Smooth muscle cell (in vitro differentiated cells): ENCODE data around the gene USP9Y. TPM values are rescaled to one million over a fixed set of nuclear protein-coding genes. Genes with fewer than 3 reads are reported as not detected.

Source experiments
- DNase-seq: peaks from one replicate; lab custom pipeline; 2025; ENCODE audit not compliant: unreplicated experiment; lab: John Stamatoyannopoulos, UW
- H2AFZ ChIP-seq: fragments of 200-600 bp; sonication (generic); 2 replicates; pipeline ENCODE4 v1.6.0; 2016; ENCODE audit warnings: antibody characterized with exemption, low read depth, mild to moderate bottlenecking
- H3F3A ChIP-seq: fragments of 200-600 bp; sonication (generic); 2 replicates; pipeline ENCODE4 v1.6.0; 2017; ENCODE audit warnings: antibody characterized with exemption, low read depth
- H3K27ac ChIP-seq: fragments of 200-600 bp; sonication (generic); 2 replicates; pipeline ENCODE4 v1.5.1; 2016; ENCODE audit warnings: low read depth, mild to moderate bottlenecking
- H3K27me3 ChIP-seq: fragments of 200-600 bp; sonication (generic); 2 replicates; pipeline ENCODE4 v1.6.1; 2016; ENCODE audit warnings: low read depth, mild to moderate bottlenecking
- H3K36me3 ChIP-seq: fragments of 200-600 bp; sonication (generic); 2 replicates; pipeline ENCODE4 v1.5.1; 2016; ENCODE audit warnings: low read depth
- H3K4me1 ChIP-seq: fragments of 200-600 bp; sonication (generic); 2 replicates; pipeline ENCODE4 v1.5.1; 2016; ENCODE audit warnings: low read depth
- H3K4me2 ChIP-seq: fragments of 200-600 bp; sonication (generic); 2 replicates; pipeline ENCODE4 v1.6.0; 2016; ENCODE audit warnings: mild to moderate bottlenecking
- H3K4me3 ChIP-seq: fragments of 200-600 bp; sonication (generic); 2 replicates; pipeline ENCODE4 v1.5.1; 2016; ENCODE audit warnings: mild to moderate bottlenecking
- H3K79me2 ChIP-seq: fragments of 200-600 bp; sonication (generic); 2 replicates; pipeline ENCODE4 v1.6.0; 2016; ENCODE audit warnings: low read depth, mild to moderate bottlenecking
- H3K9ac ChIP-seq: fragments of 200-600 bp; sonication (generic); 2 replicates; pipeline ENCODE4 v1.6.0; 2016; ENCODE audit warnings: low read depth
- H3K9me3 ChIP-seq: fragments of 200-600 bp; sonication (generic); replicated peaks from 2 replicates; pipeline ENCODE4 v1.5.1; 2016; ENCODE audit warnings: low read depth
- H4K20me1 ChIP-seq: fragments of 200-600 bp; sonication (generic); 2 replicates; pipeline ENCODE4 v1.6.0; 2016; ENCODE audit warnings: low read depth
- WGBS: methylation state at CpG from one replicate; pipeline ENCODE4 v1.1.7; 2016; ENCODE audit warnings: low lambda C conversion rate; 5-methylcytosine and 5-hydroxymethylcytosine counted together
- polyA plus RNA-seq: library from polyadenylated mRNA; unstranded; fragments of >200 nt; fragmentation: Nextera tagmentation; extraction: Ambion mirVana; gene quantifications from 2 replicates; pipeline ENCODE4 v1.2.1, GENCODE V29; 2016
- total RNA-seq: library from RNA; depleted of rRNA; stranded (reverse); fragments of >200 nt; gene quantifications from 2 replicates; pipeline ENCODE4 v1.2.3, GENCODE V29; 2014
- TF ChIP-seq, protein P1 (sequence below): fragments of 200-600 bp; sonication (generic); IDR thresholded peaks from 2 replicates; pipeline ENCODE4 v1.5.1; 2017; ENCODE audit warnings: borderline replicate concordance, mild to moderate bottlenecking, antibody characterized with exemption; ENCODE audit not compliant: insufficient read depth, poor library complexity, severe bottlenecking

Gene USP9Y
- total and polyA plus RNA-seq, 2 experiments from 2014 or later, result not detected

- no peak overlapping the region for H3K27ac ChIP-seq
- no CpG with 5 or more reads among the region's 2 CpGs for WGBS
- H4K20me1 ChIP-seq, result no peaks in the 10 kb centered on the region
- H3K9ac ChIP-seq, result no peak overlapping the region
- no peak overlapping the region for H3K4me2 ChIP-seq
- H3K27me3 ChIP-seq, result no peaks in the 10 kb centered on the region
- no peak overlapping the region for H2AFZ ChIP-seq
- no peaks in the 10 kb centered on the region for H3F3A ChIP-seq
- no peaks in the 10 kb centered on the region for H3K9me3 ChIP-seq
- TF ChIP-seq, protein P1, sequence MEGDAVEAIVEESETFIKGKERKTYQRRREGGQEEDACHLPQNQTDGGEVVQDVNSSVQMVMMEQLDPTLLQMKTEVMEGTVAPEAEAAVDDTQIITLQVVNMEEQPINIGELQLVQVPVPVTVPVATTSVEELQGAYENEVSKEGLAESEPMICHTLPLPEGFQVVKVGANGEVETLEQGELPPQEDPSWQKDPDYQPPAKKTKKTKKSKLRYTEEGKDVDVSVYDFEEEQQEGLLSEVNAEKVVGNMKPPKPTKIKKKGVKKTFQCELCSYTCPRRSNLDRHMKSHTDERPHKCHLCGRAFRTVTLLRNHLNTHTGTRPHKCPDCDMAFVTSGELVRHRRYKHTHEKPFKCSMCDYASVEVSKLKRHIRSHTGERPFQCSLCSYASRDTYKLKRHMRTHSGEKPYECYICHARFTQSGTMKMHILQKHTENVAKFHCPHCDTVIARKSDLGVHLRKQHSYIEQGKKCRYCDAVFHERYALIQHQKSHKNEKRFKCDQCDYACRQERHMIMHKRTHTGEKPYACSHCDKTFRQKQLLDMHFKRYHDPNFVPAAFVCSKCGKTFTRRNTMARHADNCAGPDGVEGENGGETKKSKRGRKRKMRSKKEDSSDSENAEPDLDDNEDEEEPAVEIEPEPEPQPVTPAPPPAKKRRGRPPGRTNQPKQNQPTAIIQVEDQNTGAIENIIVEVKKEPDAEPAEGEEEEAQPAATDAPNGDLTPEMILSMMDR, result no peak
- no peak for DNase-seq
- no peaks in the 10 kb centered on the region for H3K79me2 ChIP-seq
- H3K4me1 ChIP-seq, result no peaks in the 10 kb centered on the region
- H3K4me3 ChIP-seq, result no peak overlapping the region
- no peaks in the 10 kb centered on the region for H3K36me3 ChIP-seq
Observed at GRCh38 chrY:12898604-12899003, 197.6 kb downstream of the USP9Y start.

- WGBS, result no CpG with 5 or more reads among the region's 54 CpGs
- TF ChIP-seq, protein P1, result no peak
- H3K9me3 ChIP-seq, result no peaks in the 10 kb centered on the region
- H3K27ac ChIP-seq, result no peak within 1 kb of the TSS
- H3K4me3 ChIP-seq, result no peak within 1 kb of the TSS
- H3K9ac ChIP-seq, result no peak within 1 kb of the TSS
- DNase-seq, result no peak
- H3F3A ChIP-seq, result no peaks in the 10 kb centered on the region
- H3K79me2 ChIP-seq, result no peaks in the 10 kb centered on the region
- H3K4me1 ChIP-seq, result no peaks in the 10 kb centered on the region
- no peaks in the 10 kb centered on the region for H3K27me3 ChIP-seq
- no peaks in the 10 kb centered on the region for H4K20me1 ChIP-seq
- no peak within 1 kb of the TSS for H2AFZ ChIP-seq
- no peak within 1 kb of the TSS for H3K4me2 ChIP-seq
- H3K36me3 ChIP-seq, result no peaks in the 10 kb centered on the region
Observed at GRCh38 chrY:12904618-12905516, 203.8 kb downstream of the USP9Y start, which contains the start of gene DDX3Y. DDX3Y (plus strand) TSS chrY:12904868; CDS start chrY:12904937, 69 bp downstream.

DNA sequence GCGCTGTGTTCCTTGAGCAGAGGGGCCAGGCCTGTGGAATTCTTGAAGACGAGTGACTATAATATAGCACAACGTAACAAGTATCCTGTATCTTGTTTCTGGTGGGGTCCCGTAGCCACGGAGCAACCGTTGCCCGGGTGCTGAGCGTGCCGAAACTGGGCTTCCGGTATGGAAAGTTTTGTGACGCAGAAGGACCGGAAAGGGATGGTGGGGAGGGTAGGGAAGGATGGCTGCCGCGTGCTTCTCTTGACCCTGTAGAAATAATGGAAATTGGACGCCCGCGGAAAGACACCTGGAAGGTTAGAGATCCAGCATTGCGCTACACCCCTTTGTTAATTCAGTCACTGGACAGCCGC, 204.5 kb downstream of the USP9Y start:
- TF ChIP-seq, protein P1, result no peak
- no peaks in the 10 kb centered on the region for H4K20me1 ChIP-seq
- H2AFZ ChIP-seq, result no peak overlapping the region
- H3K79me2 ChIP-seq, result no peaks in the 10 kb centered on the region
- H3F3A ChIP-seq, result no peaks in the 10 kb centered on the region
- WGBS, result no CpG with 5 or more reads among the region's 19 CpGs
- H3K36me3 ChIP-seq, result no peaks in the 10 kb centered on the region
- H3K4me1 ChIP-seq, result no peaks in the 10 kb centered on the region
- DNase-seq, result no peak
- H3K27ac ChIP-seq, result no peak overlapping the region
- no peak overlapping the region for H3K4me2 ChIP-seq
- no peak overlapping the region for H3K9ac ChIP-seq
- H3K9me3 ChIP-seq, result no peaks in the 10 kb centered on the region
- no peak overlapping the region for H3K4me3 ChIP-seq
- H3K27me3 ChIP-seq, result no peaks in the 10 kb centered on the region
